Measurements from ENCODE around the gene TTC27. TPM values are rescaled to one million over a fixed set of nuclear protein-coding genes. Genes with fewer than 3 reads are reported as not detected.

TTC27 gene
- total RNA-seq, 1 experiment from 2014 or later = 25.1 TPM

- Mint-ChIP-seq H3K4me3 (no peak overlapping the region), H3K27me3 (ENCODE audit: low read depth) (no peaks in the 10 kb centered on the region), H3K9me3 (no peaks in the 10 kb centered on the region), H3K27ac (no peak overlapping the region), H3K36me3 (no peaks in the 10 kb centered on the region), H3K4me1 (no peaks in the 10 kb centered on the region)
- ATAC-seq = no peak
- DNase-seq (ENCODE audit: low spot score) = no peak
- ChIA-PET CTCF (no interaction called here), POLR2A (no interaction called here)
- TF ChIP-seq JUN (CRISPR knock-in tag; IDR thresholded peaks at IDR 0.05) (no peak), ZNF671 (CRISPR knock-in tag; IDR thresholded peaks at IDR 0.05) (no peak), GTF2I (CRISPR knock-in tag; conservative IDR thresholded peaks at IDR 0.05) (no peak)
- TF ChIP-seq, protein P1, sequence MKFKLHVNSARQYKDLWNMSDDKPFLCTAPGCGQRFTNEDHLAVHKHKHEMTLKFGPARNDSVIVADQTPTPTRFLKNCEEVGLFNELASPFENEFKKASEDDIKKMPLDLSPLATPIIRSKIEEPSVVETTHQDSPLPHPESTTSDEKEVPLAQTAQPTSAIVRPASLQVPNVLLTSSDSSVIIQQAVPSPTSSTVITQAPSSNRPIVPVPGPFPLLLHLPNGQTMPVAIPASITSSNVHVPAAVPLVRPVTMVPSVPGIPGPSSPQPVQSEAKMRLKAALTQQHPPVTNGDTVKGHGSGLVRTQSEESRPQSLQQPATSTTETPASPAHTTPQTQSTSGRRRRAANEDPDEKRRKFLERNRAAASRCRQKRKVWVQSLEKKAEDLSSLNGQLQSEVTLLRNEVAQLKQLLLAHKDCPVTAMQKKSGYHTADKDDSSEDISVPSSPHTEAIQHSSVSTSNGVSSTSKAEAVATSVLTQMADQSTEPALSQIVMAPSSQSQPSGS (CRISPR knock-in tag; IDR thresholded peaks at IDR 0.05; ENCODE audit: borderline replicate concordance, low read depth) = no peak
Measured at GRCh38 chr2:32811696-32812095, 183.8 kb downstream of the TTC27 start.

DNA sequence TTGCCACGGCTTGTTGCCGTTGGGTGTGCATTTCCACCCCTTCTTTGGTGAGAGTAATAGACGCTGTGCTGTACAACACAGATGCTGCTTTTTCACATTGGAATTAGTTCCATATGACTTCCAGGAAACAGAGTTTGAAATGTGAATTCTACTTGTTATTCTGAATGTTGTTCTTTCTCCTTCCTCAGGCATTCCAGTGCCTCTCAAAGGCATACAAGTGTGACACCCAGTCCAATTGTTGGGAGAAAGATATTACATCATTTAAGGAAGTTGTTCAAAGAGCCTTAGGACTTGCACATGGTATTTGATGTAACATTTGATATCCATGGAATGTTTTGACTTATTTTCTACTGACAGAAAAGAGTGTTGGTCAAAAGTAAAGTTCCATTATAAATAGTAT, 184.5 kb downstream of the TTC27 start:
- ATAC-seq = no peak
- TF ChIP-seq NFATC4 (CRISPR knock-in tag; IDR thresholded peaks at IDR 0.05) = no peak
- Mint-ChIP-seq H3K27me3 (ENCODE audit: low read depth) (no peaks in the 10 kb centered on the region), H3K9me3 (no peaks in the 10 kb centered on the region), H3K27ac (no peak overlapping the region), H3K36me3 (no peaks in the 10 kb centered on the region), H3K4me3 (no peak overlapping the region), H3K4me1 (no peaks in the 10 kb centered on the region)
- ChIA-PET POLR2A (no interaction called here), CTCF (no interaction called here)
- no peak for DNase-seq (ENCODE audit: low spot score)

- ATAC-seq = no peak
- Mint-ChIP-seq H3K4me3 (no peak overlapping the region), H3K36me3 (no peaks in the 10 kb centered on the region), H3K27me3 (ENCODE audit: low read depth) (no peaks in the 10 kb centered on the region), H3K27ac (no peak overlapping the region), H3K9me3 (no peaks in the 10 kb centered on the region), H3K4me1 (peaks cover 6% of the 10 kb centered on the region; the same call in 1 of the 2 replicates)
- POLR2A ChIA-PET = no interaction called here
- CTCF ChIA-PET = no interaction called here
- no peak for TF ChIP-seq CREM (CRISPR knock-in tag; IDR thresholded peaks at IDR 0.05)
- TF ChIP-seq RELA (CRISPR knock-in tag; IDR thresholded peaks at IDR 0.05; ENCODE audit: borderline replicate concordance) = no peak
- TF ChIP-seq GRHL2 (CRISPR knock-in tag; IDR thresholded peaks at IDR 0.05; ENCODE audit: insufficient replicate concordance, severe bottlenecking) = no peak
- TF ChIP-seq SMAD3 (CRISPR knock-in tag; IDR thresholded peaks at IDR 0.05; ENCODE audit: borderline replicate concordance) = no peak
- TF ChIP-seq ZBTB21 (CRISPR knock-in tag; IDR thresholded peaks at IDR 0.05; ENCODE audit: borderline replicate concordance) = no peak
- TF ChIP-seq AFF4 (CRISPR knock-in tag; IDR thresholded peaks at IDR 0.05; ENCODE audit: borderline replicate concordance) = no peak
- TF ChIP-seq AR (CRISPR knock-in tag; IDR thresholded peaks at IDR 0.05) = no peak
- no peak for DNase-seq (ENCODE audit: low spot score)
Measured at GRCh38 chr2:32820088-32820487, 192.2 kb downstream of the TTC27 start.

DNA sequence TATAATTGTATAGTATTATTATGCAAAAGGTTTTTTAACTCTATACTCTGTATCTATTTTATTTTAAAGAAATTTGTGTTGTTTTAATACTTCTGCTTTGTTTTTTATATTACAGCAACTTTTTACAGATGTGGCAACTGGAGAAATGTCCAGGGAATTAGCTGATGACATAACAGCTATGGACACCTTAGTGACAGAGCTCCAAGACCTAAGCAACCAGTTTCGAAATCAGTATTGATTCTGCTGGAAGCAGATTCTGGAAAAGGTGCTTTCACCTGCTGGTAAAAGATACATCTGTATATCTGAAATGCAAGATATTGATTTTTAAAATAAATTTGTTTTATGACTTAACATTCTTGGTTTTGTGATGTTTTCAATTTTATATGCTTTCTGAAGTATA, 192.9 kb downstream of the TTC27 start:
- no peaks in the 10 kb centered on the region for H3K36me3 Mint-ChIP-seq
- H3K9me3 Mint-ChIP-seq = no peaks in the 10 kb centered on the region
- CTCF ChIA-PET = no interaction called here
- no peak for ATAC-seq
- peaks cover 10% of the 10 kb centered on the region for H3K4me1 Mint-ChIP-seq
- H3K27ac Mint-ChIP-seq = no peak overlapping the region
- POLR2A ChIA-PET = no interaction called here
- no peak overlapping the region for H3K4me3 Mint-ChIP-seq
- no peaks in the 10 kb centered on the region for H3K27me3 Mint-ChIP-seq (ENCODE audit: low read depth)
- no peak for TF ChIP-seq JUN (CRISPR knock-in tag; IDR thresholded peaks at IDR 0.05)
- TF ChIP-seq, protein P2, sequence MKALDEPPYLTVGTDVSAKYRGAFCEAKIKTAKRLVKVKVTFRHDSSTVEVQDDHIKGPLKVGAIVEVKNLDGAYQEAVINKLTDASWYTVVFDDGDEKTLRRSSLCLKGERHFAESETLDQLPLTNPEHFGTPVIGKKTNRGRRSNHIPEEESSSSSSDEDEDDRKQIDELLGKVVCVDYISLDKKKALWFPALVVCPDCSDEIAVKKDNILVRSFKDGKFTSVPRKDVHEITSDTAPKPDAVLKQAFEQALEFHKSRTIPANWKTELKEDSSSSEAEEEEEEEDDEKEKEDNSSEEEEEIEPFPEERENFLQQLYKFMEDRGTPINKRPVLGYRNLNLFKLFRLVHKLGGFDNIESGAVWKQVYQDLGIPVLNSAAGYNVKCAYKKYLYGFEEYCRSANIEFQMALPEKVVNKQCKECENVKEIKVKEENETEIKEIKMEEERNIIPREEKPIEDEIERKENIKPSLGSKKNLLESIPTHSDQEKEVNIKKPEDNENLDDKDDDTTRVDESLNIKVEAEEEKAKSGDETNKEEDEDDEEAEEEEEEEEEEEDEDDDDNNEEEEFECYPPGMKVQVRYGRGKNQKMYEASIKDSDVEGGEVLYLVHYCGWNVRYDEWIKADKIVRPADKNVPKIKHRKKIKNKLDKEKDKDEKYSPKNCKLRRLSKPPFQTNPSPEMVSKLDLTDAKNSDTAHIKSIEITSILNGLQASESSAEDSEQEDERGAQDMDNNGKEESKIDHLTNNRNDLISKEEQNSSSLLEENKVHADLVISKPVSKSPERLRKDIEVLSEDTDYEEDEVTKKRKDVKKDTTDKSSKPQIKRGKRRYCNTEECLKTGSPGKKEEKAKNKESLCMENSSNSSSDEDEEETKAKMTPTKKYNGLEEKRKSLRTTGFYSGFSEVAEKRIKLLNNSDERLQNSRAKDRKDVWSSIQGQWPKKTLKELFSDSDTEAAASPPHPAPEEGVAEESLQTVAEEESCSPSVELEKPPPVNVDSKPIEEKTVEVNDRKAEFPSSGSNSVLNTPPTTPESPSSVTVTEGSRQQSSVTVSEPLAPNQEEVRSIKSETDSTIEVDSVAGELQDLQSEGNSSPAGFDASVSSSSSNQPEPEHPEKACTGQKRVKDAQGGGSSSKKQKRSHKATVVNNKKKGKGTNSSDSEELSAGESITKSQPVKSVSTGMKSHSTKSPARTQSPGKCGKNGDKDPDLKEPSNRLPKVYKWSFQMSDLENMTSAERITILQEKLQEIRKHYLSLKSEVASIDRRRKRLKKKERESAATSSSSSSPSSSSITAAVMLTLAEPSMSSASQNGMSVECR (CRISPR knock-in tag; IDR thresholded peaks at IDR 0.05; ENCODE audit: borderline replicate concordance) = no peak
- TF ChIP-seq FOXK1 (CRISPR knock-in tag; IDR thresholded peaks at IDR 0.05) = no peak
- DNase-seq (ENCODE audit: low spot score) = no peak

Measured in WTC11 (cell line).